BE2C (cell line): ENCODE measurements around the gene STK33.

Source experiments
- DNase-seq: peaks from one replicate; pipeline ENCODE4 v3.0.0-alpha.2; 2020
- H3K27me3 ChIP-seq: fragments of 250-450 bp; sonication (Bioruptor Pico); 2 replicates; pipeline ENCODE4 v1.5.1; 2020; ENCODE audit warnings: mild to moderate bottlenecking
- H3K36me3 ChIP-seq: fragments of 250-450 bp; sonication (Bioruptor Pico); 2 replicates; pipeline ENCODE4 v1.5.1; 2020; ENCODE audit warnings: mild to moderate bottlenecking
- H3K4me1 ChIP-seq: fragments of 250-450 bp; sonication (Bioruptor Pico); 2 replicates; pipeline ENCODE4 v1.5.1; 2020
- H3K4me3 ChIP-seq: 2 replicates; pipeline ENCODE4 v1.5.1; 2011; ENCODE audit warnings: low read depth, low read length
- H3K9me3 ChIP-seq: fragments of 250-450 bp; sonication (Bioruptor Pico); 2 replicates; pipeline ENCODE4 v1.5.1; 2020
- CTCF ChIP-seq: IDR thresholded peaks from 2 replicates; pipeline ENCODE4 v1.5.1; 2012; ENCODE audit warnings: mild to moderate bottlenecking, low read depth, low read length

The STK33 gene

GRCh38 chr11:8638300-8638699, 44.3 kb upstream of the STK33 start:
- H3K4me1 ChIP-seq, result no peaks in the 10 kb centered on the region
- H3K36me3 ChIP-seq, result no peaks in the 10 kb centered on the region
- no peak for TF ChIP-seq CTCF
- DNase-seq, result no peak
- no peak overlapping the region for H3K4me3 ChIP-seq
- H3K27me3 ChIP-seq, result no peaks in the 10 kb centered on the region
- no peaks in the 10 kb centered on the region for H3K9me3 ChIP-seq

- H3K36me3 ChIP-seq, result no peaks in the 10 kb centered on the region
- no peak for DNase-seq
- H3K4me1 ChIP-seq, result no peaks in the 10 kb centered on the region
- no peak for TF ChIP-seq CTCF
- H3K9me3 ChIP-seq, result no peaks in the 10 kb centered on the region
- no peak overlapping the region for H3K4me3 ChIP-seq
- no peaks in the 10 kb centered on the region for H3K27me3 ChIP-seq
Measured at GRCh38 chr11:8636127-8636526, 42.1 kb upstream of the STK33 start.

GRCh38 chr11:8634498-8634897, 40.5 kb upstream of the STK33 start:
- TF ChIP-seq CTCF, result no peak
- Histone ChIP-seq H3K4me3 (no peak overlapping the region), H3K9me3 (no peaks in the 10 kb centered on the region), H3K4me1 (no peaks in the 10 kb centered on the region), H3K27me3 (no peaks in the 10 kb centered on the region), H3K36me3 (no peaks in the 10 kb centered on the region)
- no peak for DNase-seq

- no peak for DNase-seq
- TF ChIP-seq CTCF, result no peak
Measured at GRCh38 chr11:8631395-8632118, 37.5 kb upstream of the STK33 start.

GRCh38 chr11:8624698-8625097, 30.7 kb upstream of the STK33 start:
- no peaks in the 10 kb centered on the region for H3K4me1 ChIP-seq
- no peaks in the 10 kb centered on the region for H3K27me3 ChIP-seq
- no peaks in the 10 kb centered on the region for H3K36me3 ChIP-seq
- H3K9me3 ChIP-seq, result no peaks in the 10 kb centered on the region
- no peak overlapping the region for H3K4me3 ChIP-seq
- no peak for TF ChIP-seq CTCF
- DNase-seq, result no peak

More at GRCh38 chr11:8631395-8632118, 37.5 kb upstream of the STK33 start:
- Histone ChIP-seq H3K4me3 (no peak overlapping the region), H3K36me3 (no peaks in the 10 kb centered on the region), H3K4me1 (no peaks in the 10 kb centered on the region), H3K27me3 (no peaks in the 10 kb centered on the region), H3K9me3 (no peaks in the 10 kb centered on the region)

- H3K9me3 ChIP-seq, result no peaks in the 10 kb centered on the region
- H3K27me3 ChIP-seq, result no peaks in the 10 kb centered on the region
- no peaks in the 10 kb centered on the region for H3K4me1 ChIP-seq
- no peak overlapping the region for H3K4me3 ChIP-seq
- no peak for TF ChIP-seq CTCF
- H3K36me3 ChIP-seq, result no peaks in the 10 kb centered on the region
- no peak for DNase-seq
Measured at GRCh38 chr11:8621147-8621546, 27.1 kb upstream of the STK33 start.
